RWPE2 (cell line): Measurements from ENCODE around the gene DVL2.

Experiments used
- ATAC-seq: fragments of 200-7000 bp; cut with Tn5 transposase; 3 replicates; pipeline ENCODE4 v1.9.1; 2021; ENCODE audit warnings: low read depth
- DNase-seq: peaks from one replicate; pipeline ENCODE4 v3.0.0-alpha.2; 2020; ENCODE audit warnings: low spot score
- H3K27ac ChIP-seq: fragments of 450-650 bp; 2 replicates; pipeline ENCODE4 v1.5.1; 2017; ENCODE audit warnings: mild to moderate bottlenecking; ENCODE audit not compliant: poor library complexity, severe bottlenecking
- H3K27me3 ChIP-seq: fragments of 250-450 bp; sonication (Bioruptor Pico); 2 replicates; pipeline ENCODE4 v1.5.1; 2021; ENCODE audit warnings: mild to moderate bottlenecking, moderate library complexity; ENCODE audit not compliant: insufficient read depth, poor library complexity, severe bottlenecking
- H3K36me3 ChIP-seq: fragments of 250-450 bp; sonication (Bioruptor Pico); 2 replicates; pipeline ENCODE4 v1.5.1; 2020; ENCODE audit warnings: low read depth, mild to moderate bottlenecking, moderate library complexity
- H3K4me1 ChIP-seq: fragments of 250-450 bp; sonication (Bioruptor Pico); 2 replicates; pipeline ENCODE4 v1.5.1; 2021; ENCODE audit warnings: mild to moderate bottlenecking, moderate library complexity; ENCODE audit not compliant: insufficient read depth, poor library complexity, severe bottlenecking
- H3K4me3 ChIP-seq: fragments of 250-450 bp; sonication (Bioruptor Pico); 2 replicates; pipeline ENCODE4 v1.5.1; 2021; ENCODE audit warnings: mild to moderate bottlenecking, moderate library complexity; ENCODE audit not compliant: severe bottlenecking
- H3K9me3 ChIP-seq: fragments of 250-450 bp; sonication (Bioruptor Pico); 2 replicates; pipeline ENCODE4 v1.5.1; 2021; ENCODE audit warnings: mild to moderate bottlenecking, moderate library complexity; ENCODE audit not compliant: severe bottlenecking
- CTCF ChIP-seq: fragments of 450-650 bp; IDR thresholded peaks from one replicate; pipeline ENCODE4 v1.5.1; 2017; ENCODE audit warnings: mild to moderate bottlenecking, moderate library complexity; ENCODE audit not compliant: poor library complexity, severe bottlenecking

The DVL2 gene

DNA sequence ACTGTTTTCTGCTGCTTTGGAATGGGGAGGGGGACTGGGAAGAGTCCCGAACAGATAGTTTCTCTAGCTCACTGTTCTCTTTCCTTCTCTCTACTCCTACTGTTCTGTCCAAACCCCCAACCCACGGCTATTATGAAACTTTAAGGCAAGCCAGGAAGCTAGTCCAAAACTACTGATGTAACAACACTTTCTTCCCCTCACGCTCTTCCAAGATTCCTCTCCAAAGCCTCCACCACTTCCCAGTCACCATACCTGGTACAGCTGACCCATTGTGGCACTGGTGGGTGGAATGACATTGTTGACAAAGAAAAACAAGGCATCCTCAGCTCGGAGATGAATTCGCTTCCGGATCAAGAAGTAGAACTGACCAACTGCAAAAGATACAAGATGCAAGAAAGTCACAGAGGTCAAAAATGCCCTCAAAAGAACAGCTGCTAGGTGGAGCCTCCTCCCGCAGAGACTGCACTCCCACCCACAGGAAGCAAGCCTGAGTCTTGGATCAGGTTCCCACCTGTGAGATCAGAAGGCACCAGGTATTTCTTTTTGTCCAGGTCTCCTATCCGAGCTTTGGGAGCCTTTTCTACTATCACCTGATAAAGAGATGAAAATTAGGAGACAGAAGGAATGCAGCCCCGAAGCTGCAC, 6.9 kb upstream of the DVL2 start:
- TF ChIP-seq CTCF: no peak
- Histone ChIP-seq H3K27me3 (no peaks in the 10 kb centered on the region), H3K4me1 (no peaks in the 10 kb centered on the region), H3K4me3 (peak overlapping the region; percentile 72), H3K9me3 (no peaks in the 10 kb centered on the region), H3K27ac (peak overlapping the region; percentile 74), H3K36me3 (peaks cover 40% of the 10 kb centered on the region)
- DNase-seq: no peak
- ATAC-seq: no peak

DNA sequence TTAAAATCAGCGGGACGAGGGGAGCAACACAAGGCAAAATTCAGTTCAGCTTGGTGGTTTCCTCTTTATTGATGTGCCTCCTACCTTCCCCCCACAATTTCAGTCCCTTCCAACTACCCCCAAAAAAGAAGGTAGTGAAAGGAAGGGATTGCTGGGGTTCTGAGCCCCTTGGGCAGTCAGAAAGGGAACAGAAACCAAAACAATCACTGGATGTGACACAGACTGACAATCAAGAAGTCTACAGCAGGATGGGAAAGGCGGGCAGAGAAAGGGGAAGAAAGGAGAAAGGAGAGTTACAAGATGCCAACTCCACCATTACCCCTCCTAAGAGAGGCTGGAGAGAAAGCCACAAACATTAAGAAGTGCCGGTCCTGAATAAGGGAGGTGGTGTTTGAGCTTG, 6.1 kb upstream of the DVL2 start:
- peak overlapping the region; percentile 74 for H3K27ac ChIP-seq
- no peak overlapping the region for H3K4me3 ChIP-seq
- no peaks in the 10 kb centered on the region for H3K4me1 ChIP-seq
- H3K36me3 ChIP-seq: peaks cover 40% of the 10 kb centered on the region
- no peak for TF ChIP-seq CTCF
- H3K9me3 ChIP-seq: no peaks in the 10 kb centered on the region
- H3K27me3 ChIP-seq: no peaks in the 10 kb centered on the region
- no peak for DNase-seq
- ATAC-seq: no peak

- H3K4me3 ChIP-seq: peak within 1 kb of the TSS; percentile 60
- no peak for TF ChIP-seq CTCF
- no peaks in the 10 kb centered on the region for H3K9me3 ChIP-seq
- ATAC-seq (peak; percentile 70), DNase-seq (peak; percentile 98)
- H3K36me3 ChIP-seq: peaks cover 39% of the 10 kb centered on the region
- H3K4me1 ChIP-seq: peaks cover 4% of the 10 kb centered on the region
- no peaks in the 10 kb centered on the region for H3K27me3 ChIP-seq
- H3K27ac ChIP-seq: peak within 1 kb of the TSS; percentile 92
Measured at GRCh38 chr17:7239091-7240027, 5.0 kb upstream of the DVL2 start, which contains the start of gene PHF23. Gene PHF23, minus strand, starts transcription at chr17:7239457. Its CDS starts 178 bp downstream, at chr17:7239279.

DNA sequence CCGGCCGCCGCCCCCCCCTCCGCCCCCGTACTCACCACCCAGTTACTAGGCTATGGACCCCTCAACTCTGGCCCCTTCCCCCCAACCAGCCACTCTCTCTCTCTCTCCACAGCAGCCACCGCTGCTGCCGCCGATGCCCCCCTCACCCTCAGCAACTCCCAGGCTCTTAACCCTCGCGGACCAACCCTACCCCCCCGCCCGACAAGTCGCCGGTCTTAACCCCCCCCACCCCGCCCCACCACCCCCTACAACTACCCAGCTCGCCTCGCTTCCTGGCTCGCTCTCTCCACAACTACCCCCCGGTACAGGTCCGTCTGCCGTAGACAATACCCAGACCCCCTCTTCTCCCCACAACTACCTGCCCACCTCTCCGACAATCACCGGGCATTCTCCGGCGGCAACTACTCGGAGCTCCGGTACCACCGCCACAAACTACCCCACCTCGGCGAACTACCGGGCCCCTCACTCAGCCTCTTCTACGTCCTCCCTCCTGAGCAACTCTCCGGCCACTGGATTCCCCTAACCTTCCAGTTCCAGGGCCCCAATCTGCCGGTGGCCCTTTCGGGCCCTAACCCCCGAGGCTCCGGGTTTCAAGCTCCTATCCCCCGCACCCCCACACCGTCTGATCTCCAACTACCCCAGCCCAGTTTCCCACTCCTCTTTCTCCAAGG, 4.2 kb upstream of the DVL2 start:
- H3K27ac ChIP-seq: peak overlapping the region; percentile 92
- DNase-seq: no peak

More for the DNA sequence above, 4.2 kb upstream of the DVL2 start:
- H3K36me3 ChIP-seq: peaks cover 36% of the 10 kb centered on the region
- H3K9me3 ChIP-seq: no peaks in the 10 kb centered on the region
- peaks cover 4% of the 10 kb centered on the region for H3K4me1 ChIP-seq
- no peak for ATAC-seq
- no peak for TF ChIP-seq CTCF
- H3K27me3 ChIP-seq: no peaks in the 10 kb centered on the region
- peak overlapping the region; percentile 60 for H3K4me3 ChIP-seq
